ENCODE data around the gene PRKACA. TPM values are rescaled to one million over a fixed set of nuclear protein-coding genes. Genes with fewer than 3 reads are reported as not detected.

Gene PRKACA
- total and polyA plus RNA-seq, 2 experiments from 2014 or later, result 5.3 to 37.4 TPM

- no peak overlapping the region for H3K9ac ChIP-seq
- H3K4me1 ChIP-seq (ENCODE audit: insufficient read depth), result no peaks in the 10 kb centered on the region
- H4K20me1 ChIP-seq (ENCODE audit: insufficient read depth), result no peaks in the 10 kb centered on the region
- no peaks in the 10 kb centered on the region for H3K9me2 ChIP-seq (ENCODE audit: insufficient read depth)
- TF ChIP-seq EZH2phosphoT487 (IDR thresholded peaks at IDR 0.05; ENCODE audit: insufficient read depth, low read depth), result no peak
- no peak for TF ChIP-seq EZH2 (IDR thresholded peaks at IDR 0.05; ENCODE audit: insufficient read depth, poor library complexity, severe bottlenecking)
- in situ Hi-C loops (cut with MboI), result no loop called here
- no peak overlapping the region for H3K4me2 ChIP-seq (ENCODE audit: unreplicated experiment)
- H3K79me2 ChIP-seq (ENCODE audit: insufficient read depth), result no peaks in the 10 kb centered on the region
- no peaks in the 10 kb centered on the region for H3K36me3 ChIP-seq (ENCODE audit: low read depth)
- H3K9me3 ChIP-seq (ENCODE audit: low read depth), result no peaks in the 10 kb centered on the region
- H2AFZ ChIP-seq, result no peak overlapping the region
- DNase-seq, result no peak
- no peaks in the 10 kb centered on the region for H3K27me3 ChIP-seq (replicated peaks; ENCODE audit: insufficient read depth)
- H3K27ac ChIP-seq, result no peak overlapping the region
- H3K4me3 ChIP-seq, result no peak overlapping the region
- 78 to 85% methylated on average over 8 to 11 of the region's 11 CpGs for WGBS, 2 experiments (ENCODE audit: low coverage in 1 of 2, low lambda C conversion rate in 2 of 2, missing lambda C conversion rate in 2 of 2)
- no peaks in the 10 kb centered on the region for H3F3A ChIP-seq (ENCODE audit: insufficient read depth)
These were observed 46.5 kb upstream of the PRKACA start for GRCh38 chr19:14164082-14164481.

- no peak overlapping the region for H2AFZ ChIP-seq
- no peaks in the 10 kb centered on the region for H3K79me2 ChIP-seq (ENCODE audit: insufficient read depth)
- no peak overlapping the region for H3K4me2 ChIP-seq (ENCODE audit: unreplicated experiment)
- H3K9ac ChIP-seq, result no peak overlapping the region
- no peaks in the 10 kb centered on the region for H3K27me3 ChIP-seq (replicated peaks; ENCODE audit: insufficient read depth)
- H3K4me3 ChIP-seq, result no peak overlapping the region
- H3K9me2 ChIP-seq (ENCODE audit: insufficient read depth), result no peaks in the 10 kb centered on the region
- no peaks in the 10 kb centered on the region for H3K4me1 ChIP-seq (ENCODE audit: insufficient read depth)
- H3F3A ChIP-seq (ENCODE audit: insufficient read depth), result no peaks in the 10 kb centered on the region
- H3K36me3 ChIP-seq (ENCODE audit: low read depth), result no peaks in the 10 kb centered on the region
- TF ChIP-seq EZH2 (IDR thresholded peaks at IDR 0.05; ENCODE audit: insufficient read depth, poor library complexity, severe bottlenecking) (no peak), EZH2phosphoT487 (IDR thresholded peaks at IDR 0.05; ENCODE audit: insufficient read depth, low read depth) (no peak)
- in situ Hi-C loops (cut with MboI), result no loop called here
- WGBS, 2 experiments (ENCODE audit: low coverage in 1 of 2, low lambda C conversion rate in 2 of 2, missing lambda C conversion rate in 2 of 2), result 97 to 98% methylated on average over 37 to 38 of the region's 38 CpGs
- DNase-seq, result no peak
- no peaks in the 10 kb centered on the region for H4K20me1 ChIP-seq (ENCODE audit: insufficient read depth)
- no peak overlapping the region for H3K27ac ChIP-seq
- H3K9me3 ChIP-seq (ENCODE audit: low read depth), result no peaks in the 10 kb centered on the region
These were observed 45.3 kb upstream of the PRKACA start for GRCh38 chr19:14162871-14163297.

GRCh38 chr19:14161305-14161704 is 43.7 kb upstream of the PRKACA start:
- no peak for DNase-seq
- Histone ChIP-seq H3K9me3 (ENCODE audit: low read depth) (no peaks in the 10 kb centered on the region), H3K79me2 (ENCODE audit: insufficient read depth) (no peaks in the 10 kb centered on the region), H3F3A (ENCODE audit: insufficient read depth) (no peaks in the 10 kb centered on the region), H3K27ac (no peak overlapping the region), H3K4me2 (ENCODE audit: unreplicated experiment) (no peak overlapping the region), H3K9ac (no peak overlapping the region), H3K36me3 (ENCODE audit: low read depth) (no peaks in the 10 kb centered on the region), H4K20me1 (ENCODE audit: insufficient read depth) (no peaks in the 10 kb centered on the region), H3K4me1 (ENCODE audit: insufficient read depth) (no peaks in the 10 kb centered on the region), H3K27me3 (replicated peaks; ENCODE audit: insufficient read depth) (no peaks in the 10 kb centered on the region), H3K9me2 (ENCODE audit: insufficient read depth) (no peaks in the 10 kb centered on the region), H2AFZ (no peak overlapping the region), H3K4me3 (no peak overlapping the region)
- WGBS, 2 experiments (ENCODE audit: low coverage in 1 of 2, low lambda C conversion rate in 2 of 2, missing lambda C conversion rate in 2 of 2), result 92 to 94% methylated on average over 10 to 19 of the region's 19 CpGs
- no peak for TF ChIP-seq EZH2phosphoT487 (IDR thresholded peaks at IDR 0.05; ENCODE audit: insufficient read depth, low read depth)
- TF ChIP-seq EZH2 (IDR thresholded peaks at IDR 0.05; ENCODE audit: insufficient read depth, poor library complexity, severe bottlenecking), result no peak
- in situ Hi-C loops (cut with MboI), result no loop called here

GRCh38 chr19:14160017-14160703 is 42.6 kb upstream of the PRKACA start:
- no peaks in the 10 kb centered on the region for H4K20me1 ChIP-seq (ENCODE audit: insufficient read depth)
- no peak overlapping the region for H3K27ac ChIP-seq
- TF ChIP-seq EZH2phosphoT487 (IDR thresholded peaks at IDR 0.05; ENCODE audit: insufficient read depth, low read depth), result no peak
- TF ChIP-seq EZH2 (IDR thresholded peaks at IDR 0.05; ENCODE audit: insufficient read depth, poor library complexity, severe bottlenecking), result no peak
- H3K4me1 ChIP-seq (ENCODE audit: insufficient read depth), result no peaks in the 10 kb centered on the region
- H3K36me3 ChIP-seq (ENCODE audit: low read depth), result no peaks in the 10 kb centered on the region
- H3F3A ChIP-seq (ENCODE audit: insufficient read depth), result no peaks in the 10 kb centered on the region
- no peak overlapping the region for H3K4me3 ChIP-seq
- H3K27me3 ChIP-seq (replicated peaks; ENCODE audit: insufficient read depth), result no peaks in the 10 kb centered on the region
- H3K79me2 ChIP-seq (ENCODE audit: insufficient read depth), result no peaks in the 10 kb centered on the region
- H3K9ac ChIP-seq, result no peak overlapping the region
- in situ Hi-C loops (cut with MboI), result no loop called here
- no peak overlapping the region for H2AFZ ChIP-seq
- DNase-seq, result no peak
- no peaks in the 10 kb centered on the region for H3K9me2 ChIP-seq (ENCODE audit: insufficient read depth)
- H3K4me2 ChIP-seq (ENCODE audit: unreplicated experiment), result no peak overlapping the region
- no peaks in the 10 kb centered on the region for H3K9me3 ChIP-seq (ENCODE audit: low read depth)
- WGBS, 2 experiments (ENCODE audit: low coverage in 1 of 2, low lambda C conversion rate in 2 of 2, missing lambda C conversion rate in 2 of 2), result 82 to 86% methylated on average over 22 to 25 of the region's 25 CpGs

Data from GM23248 (cell line).